Dermis microvascular lymphatic vessel endothelial cell (primary cell): ENCODE measurements around the gene RNF44. TPM values are rescaled to one million over a fixed set of nuclear protein-coding genes. Genes with fewer than 3 reads are reported as not detected.
"Not testable (repeated sequence)": the region's sequence is repeated elsewhere in the genome, so short reads cannot be mapped to it uniquely, and the experiment has no call there.

Source experiments
- DNase-seq, 2 donors: peaks; one replicate each; pipeline versions ENCODE4 v3.0.0 to v3.0.0-alpha.2; 2010; ENCODE audit warnings: low read depth in 2 of 2
- total RNA-seq: library from RNA; depleted of rRNA; stranded (reverse); fragments of >200 nt; gene quantifications from 2 replicates; pipeline ENCODE4 v1.2.1, GENCODE V29; 2014

Gene RNF44
- total RNA-seq, 1 donor from 2014 or later: 2.4 TPM

DNA sequence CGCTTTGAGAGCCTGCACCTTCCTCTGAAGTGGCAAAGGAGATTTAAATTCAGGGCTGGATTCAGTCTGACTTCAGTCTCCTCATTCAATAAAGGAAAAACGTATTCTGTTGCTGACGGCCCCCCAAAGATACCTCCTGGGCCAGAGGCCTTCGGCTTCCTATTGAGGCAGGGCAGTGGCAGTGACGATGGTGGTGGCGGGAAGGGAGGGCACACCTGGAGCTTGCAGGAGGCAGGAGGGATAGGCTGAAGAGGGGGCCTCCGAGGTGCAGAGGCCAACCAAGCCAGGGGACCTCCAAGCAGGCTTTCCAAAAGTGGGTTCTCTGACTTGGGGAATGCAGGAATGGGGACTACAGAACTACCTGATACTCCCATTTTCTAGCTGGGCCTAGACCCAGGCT lies 15.9 kb downstream of the RNF44 start:
- no peak for DNase-seq

DNA sequence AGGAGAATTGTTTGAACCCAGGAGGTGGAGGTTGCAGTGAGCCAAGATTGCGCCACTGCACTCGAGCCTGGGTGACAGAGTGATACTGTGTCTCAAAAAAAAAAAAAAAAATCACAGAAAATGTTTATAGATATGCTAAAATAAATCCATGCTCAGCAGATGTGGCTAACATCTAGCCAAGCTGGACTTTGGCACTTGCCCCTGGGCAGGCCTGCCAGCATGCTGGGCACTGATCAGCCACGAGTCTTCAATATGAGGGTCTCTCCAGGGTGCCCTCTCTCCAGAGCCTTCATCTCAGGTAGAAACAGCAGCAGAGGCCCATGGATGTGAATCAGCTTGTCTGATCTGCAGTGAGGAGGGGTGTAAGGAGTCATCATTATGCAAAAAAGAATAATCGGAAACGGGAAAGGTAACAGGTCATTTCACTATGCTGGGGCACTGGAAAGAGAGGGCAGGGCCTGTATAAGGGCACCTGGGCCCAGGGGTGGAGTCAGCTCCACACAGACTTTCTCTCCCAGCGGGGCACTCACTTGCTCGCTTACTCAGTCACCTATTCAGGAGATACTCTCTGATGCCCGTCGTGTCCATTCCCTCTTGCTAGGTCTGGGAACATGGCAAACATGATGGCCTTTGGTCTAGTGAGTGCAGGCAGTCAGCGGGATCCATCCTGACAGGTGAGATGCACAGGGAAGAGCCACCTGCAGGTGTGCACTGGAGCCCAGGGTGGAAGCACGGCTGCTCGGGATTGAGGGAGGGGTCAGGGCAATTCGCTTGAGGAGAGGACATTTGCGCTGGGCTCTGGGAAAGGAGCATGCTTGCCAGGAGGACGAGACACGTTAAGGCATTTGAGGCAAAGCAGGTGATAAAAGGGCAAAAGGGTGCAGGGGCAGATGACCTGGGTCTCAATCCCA lies 17.1 kb downstream of the RNF44 start:
- no peak for DNase-seq

DNA sequence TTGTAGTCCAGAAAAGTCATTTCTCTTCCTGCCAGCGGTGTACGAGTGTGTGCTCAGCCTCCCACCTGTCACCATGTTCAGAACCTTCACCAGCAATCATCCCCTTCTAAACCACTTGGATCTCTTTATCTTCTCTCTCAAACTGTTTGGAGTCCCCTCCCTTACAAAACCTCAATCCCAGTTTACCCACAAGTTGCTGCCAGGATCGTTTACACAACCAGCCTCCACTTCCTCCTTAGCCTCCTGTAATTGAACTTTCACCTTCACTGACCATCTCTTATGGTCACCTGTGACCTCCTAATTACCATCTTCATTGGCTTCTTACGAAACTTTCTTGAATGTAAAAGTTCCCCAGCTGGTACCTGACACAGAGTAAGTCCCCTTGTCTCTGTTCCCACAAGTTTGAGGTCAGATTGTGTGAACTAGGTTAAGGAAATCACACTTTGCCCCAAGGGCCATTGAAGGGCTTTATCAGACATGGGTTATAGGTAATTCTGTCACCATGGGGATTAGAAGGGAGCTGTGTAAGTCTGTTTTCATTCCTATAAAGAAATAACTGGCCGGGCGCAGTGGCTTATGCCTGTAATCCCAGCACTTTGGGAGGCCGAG lies 20.0 kb downstream of the RNF44 start:
- no peak for DNase-seq

DNA sequence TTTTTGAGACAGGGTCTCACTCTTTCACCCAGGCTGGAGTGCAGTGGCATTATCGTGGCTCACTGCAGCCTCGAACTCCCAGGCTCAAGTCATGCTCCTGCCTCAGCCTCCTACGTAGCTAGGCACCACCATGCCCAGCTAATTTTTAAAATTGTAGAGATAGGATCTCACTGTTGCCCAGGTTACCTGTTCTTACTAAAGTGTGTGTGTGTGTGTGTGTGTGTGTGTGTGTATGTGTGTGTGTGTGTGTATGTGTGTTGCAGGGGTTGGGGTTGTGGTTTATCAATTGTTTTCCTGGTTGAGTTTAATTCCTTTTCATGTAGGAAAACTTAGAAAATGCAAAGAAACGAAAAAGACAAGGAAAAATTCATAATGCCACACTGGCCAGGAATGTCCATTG lies 21.8 kb downstream of the RNF44 start:
- DNase-seq: no peak

DNA sequence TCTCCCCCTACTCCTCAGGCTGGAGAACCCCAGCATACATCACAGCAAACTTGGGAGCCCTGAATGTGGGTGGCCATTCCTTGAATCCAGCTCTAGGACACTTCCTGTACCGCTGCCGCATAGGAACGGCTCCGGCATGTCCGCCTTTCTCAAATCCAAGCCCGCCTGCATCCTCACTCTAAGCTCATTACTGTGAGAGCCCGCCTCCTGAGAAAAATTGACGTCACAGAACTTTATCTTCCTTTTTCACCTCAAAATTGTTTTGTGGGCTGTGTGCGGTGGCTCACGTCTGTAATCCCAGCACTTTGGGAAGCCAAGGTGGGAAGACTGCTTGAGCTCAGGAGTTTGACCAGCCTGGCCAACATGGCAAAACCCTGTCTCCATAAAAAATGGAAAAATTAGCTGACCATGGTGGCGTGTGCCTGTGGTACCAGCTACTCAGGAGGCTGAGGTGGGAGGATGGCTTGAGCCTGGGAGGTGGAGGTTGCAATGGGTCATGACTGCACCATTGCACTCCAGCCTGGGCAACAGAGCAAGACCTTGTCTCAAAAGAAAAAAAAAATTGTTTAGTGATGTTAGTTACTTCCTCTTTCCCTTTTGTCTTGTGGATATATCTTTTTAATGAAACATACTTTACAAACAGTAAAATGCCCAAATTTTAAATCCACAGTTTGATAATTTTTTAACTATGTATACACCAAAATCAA lies 22.8 kb downstream of the RNF44 start:
- DNase-seq: no peak

DNA sequence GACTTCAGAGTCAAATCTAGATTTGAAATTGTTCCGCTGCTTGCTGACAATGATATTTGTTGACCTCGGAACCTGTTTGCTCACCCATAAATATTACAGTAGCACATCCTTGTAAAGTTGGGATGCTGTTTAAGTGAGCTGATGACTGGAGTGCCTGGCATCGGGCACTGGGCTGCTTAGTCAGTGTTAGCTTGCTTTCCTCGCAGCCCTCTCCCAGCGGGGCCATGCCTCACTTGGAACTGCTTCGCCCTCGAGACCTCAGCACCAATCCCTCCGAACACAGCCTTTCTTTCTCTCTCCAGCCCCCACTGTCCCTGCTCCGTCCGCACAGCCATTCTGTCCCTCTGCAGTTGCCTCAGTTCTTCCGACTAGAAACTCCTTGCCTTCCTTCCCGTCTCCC lies 23.4 kb downstream of the RNF44 start:
- DNase-seq: no peak

DNA sequence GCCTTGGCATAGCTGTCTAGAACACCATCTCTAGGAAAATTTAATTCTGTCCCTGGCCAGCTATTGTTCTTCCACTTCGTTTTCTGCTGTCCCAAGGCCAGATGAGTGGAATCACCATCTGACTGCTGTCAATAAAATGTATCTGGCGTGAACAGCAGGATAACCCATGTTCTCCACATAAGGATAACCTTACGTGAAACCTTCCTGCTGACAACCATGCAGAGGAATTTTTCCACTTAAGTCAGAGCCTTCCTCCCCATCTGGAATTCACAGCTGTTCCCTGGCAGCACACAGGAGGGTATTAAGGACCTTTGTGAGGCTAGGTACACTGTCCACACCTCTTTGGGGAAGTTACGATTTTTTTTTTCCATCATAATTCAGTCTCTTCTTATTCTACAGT lies 28.6 kb downstream of the RNF44 start:
- no peak for DNase-seq

DNA sequence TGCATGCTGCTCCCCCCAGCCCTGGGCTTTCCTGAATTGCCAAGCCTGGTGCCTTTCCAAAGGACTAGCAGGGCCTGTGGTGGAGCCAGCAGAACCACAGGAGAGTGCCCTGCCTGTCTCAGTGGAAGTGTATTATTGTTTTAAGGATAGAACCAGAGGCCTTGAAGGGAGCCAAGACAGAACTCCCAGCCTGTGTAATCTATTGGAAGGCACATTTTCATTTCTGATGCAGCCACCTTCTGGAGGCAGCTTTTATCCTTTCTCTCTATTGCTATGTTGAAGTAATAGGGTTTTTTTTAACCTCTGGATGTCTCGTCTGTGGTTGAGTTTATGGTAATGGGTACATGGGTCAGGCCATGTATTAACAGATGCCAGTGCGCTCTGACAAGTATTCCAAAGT lies 29.3 kb downstream of the RNF44 start:
- DNase-seq: no peak

DNA sequence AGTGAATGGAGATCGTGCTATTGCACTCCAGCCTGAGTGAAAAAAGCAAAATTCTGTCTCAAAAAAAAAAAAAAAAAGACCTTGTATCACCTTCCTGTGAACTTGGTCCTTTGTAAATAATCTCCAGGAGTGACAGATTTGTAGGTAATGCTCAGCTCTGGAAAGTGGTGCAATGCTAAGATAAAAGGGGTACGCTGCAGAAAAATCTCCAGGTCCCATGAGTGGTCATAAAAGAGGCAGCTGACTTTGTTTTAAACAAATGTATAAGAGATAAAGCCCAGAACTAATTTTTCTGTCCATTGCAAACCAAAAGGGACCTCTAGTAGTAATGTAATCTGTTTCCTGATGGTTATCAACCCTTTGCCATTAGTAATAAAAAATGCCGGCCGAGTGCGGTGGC lies 33.7 kb downstream of the RNF44 start:
- no peak for DNase-seq

DNA sequence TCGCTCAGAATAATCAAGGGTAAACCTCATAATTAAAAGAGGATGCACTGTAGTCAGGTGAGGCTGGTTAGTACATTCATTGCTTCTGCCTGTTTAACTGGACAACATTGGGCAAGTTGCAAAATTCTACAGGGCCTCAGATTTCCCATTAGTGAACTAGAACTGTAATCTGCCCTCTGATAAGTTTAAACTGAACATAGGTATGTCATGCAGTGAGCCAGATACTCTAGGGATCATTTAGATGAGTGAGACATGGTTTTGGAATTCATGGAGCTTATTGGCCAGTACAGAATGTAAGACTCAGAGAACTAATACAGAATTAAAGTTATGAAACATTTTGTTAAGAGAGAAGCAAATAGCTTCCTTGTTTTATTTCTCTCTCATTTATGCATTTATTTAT lies 35.9 kb downstream of the RNF44 start:
- DNase-seq: no peak

DNA sequence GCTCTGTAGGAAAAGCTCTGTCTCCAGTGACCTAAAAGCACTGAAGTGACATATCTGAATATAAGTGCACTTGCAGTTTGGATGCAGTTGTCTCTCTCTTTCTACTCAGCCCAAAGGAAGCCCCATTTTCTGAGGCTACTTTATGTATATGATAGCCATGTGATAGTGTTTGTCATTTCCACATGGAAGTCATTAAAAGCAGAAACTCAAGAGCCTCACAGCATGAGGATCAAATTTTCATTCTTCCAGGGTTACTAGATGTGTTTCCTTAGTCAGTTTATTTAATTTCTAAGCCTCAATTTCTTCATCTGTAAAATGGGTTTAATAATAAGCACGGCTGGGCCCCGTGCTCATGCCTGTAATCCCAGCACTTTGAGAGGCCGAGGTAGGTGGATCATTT lies 36.7 kb downstream of the RNF44 start:
- no peak for DNase-seq

DNA sequence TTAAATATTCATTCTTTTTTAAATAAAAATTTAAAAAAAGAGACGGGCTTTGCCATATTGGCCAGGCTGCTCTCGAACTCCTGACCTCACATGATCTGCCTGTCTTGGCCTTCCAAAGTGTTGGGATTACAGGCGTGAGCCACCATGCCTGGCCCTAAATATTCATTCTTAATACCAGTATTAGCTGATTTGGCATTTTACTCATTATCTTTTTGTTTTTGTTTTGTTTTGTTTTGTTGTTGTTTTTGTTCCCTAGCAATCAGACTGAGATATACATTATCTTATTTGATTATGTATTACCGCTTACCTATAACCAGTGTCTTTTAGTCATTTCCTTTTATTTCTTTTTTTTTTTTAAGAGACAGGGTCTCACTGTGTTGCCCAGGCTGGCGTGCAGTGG lies 37.9 kb downstream of the RNF44 start:
- DNase-seq: no peak

DNA sequence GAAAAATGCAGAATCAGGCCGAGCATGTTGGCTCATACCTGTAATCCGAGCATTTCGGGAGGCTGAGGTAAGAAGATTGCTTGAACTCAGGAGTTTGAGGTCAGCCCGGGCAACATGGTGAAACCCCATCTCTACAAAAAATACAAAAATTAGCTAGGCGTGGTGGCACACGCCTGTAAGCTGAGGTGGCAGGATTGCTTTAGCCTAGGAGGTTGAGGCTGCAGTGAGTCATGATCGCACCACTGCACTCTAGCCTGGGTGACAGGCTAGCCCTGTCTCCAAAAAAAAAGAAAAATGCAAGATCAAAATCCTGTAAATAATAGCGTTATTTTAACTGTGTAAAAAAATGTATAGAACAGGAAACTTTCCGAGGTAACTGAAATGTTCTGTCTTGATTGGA lies 39.4 kb downstream of the RNF44 start:
- no peak for DNase-seq

DNA sequence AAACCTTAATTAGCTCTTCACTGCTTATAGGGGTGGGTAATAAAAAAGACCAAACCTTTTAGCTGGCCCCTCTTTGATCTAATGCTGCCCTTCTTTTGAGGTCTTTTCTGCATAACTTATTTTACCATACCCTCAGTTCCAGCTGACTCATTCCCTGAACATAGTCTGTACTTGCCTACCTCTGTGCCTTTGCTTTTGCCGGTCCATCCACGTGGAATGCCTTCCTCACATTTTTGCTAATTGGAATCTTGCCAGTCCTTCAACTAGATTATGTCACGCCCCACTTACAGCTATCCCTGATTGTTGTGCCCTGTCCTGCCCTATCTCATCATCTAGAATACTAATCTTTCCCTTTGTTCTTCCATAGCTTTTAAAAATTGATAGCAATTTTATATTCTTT lies 44.8 kb downstream of the RNF44 start:
- DNase-seq: peak; percentile 32 to 53

DNA sequence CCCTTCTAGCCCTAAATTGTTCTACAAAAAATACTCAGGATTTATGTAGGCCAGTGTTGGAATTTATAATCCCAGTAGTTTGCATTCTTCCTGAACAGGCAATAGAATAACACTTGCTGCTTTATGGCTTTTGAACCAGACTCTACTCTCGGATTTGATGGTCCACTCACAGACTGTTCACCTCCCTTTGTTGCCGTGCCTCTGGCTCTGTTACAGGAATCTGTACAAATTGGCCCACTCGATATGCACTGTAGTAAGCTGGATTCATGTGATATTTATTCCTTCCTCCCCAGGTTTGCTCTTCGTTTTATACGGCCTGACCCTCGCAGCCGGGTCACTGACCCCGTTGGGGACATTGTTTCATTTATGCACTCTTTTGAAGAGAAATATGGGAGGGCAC lies 45.3 kb downstream of the RNF44 start:
- DNase-seq: peak; percentile 16 to 50

DNA sequence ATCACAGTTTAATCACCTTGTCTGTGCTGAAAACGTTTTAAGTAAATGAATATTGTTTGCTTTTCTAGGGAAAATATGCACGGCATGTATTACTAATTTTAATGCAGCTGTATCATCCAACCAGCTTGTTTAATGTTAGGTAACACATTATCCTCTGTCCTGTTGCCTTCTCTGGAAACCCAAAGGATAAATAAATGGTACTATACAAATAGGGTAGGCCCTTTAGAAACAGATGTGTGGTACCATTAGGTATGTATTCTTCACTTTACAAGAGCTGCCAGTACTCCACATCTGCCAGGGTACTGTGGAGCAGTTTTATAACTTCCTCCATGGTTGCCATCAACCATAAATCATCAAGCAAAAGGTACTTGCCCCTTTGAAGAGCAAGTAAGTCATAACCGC lies 46.1 kb downstream of the RNF44 start:
- no peak for DNase-seq

DNA sequence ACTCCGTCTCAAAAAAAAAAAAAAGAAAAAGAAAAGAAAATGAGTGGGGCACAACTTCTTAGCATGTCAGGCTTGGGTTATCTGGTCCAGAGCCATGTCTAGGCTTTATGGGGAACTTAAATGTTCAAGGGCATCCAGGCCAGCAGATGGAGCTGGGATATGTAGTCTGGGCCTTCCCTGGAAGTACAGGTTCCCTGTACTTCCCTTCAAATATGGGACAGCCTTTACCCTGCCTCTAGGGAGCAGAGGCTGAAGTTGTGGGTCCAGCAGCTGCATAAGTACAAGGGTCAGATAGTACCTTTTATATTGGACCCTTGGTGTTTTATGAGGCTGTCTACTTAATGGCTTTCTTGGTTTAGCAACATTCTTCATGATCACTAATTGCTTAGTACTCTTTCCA lies 46.9 kb downstream of the RNF44 start:
- no peak for DNase-seq

DNA sequence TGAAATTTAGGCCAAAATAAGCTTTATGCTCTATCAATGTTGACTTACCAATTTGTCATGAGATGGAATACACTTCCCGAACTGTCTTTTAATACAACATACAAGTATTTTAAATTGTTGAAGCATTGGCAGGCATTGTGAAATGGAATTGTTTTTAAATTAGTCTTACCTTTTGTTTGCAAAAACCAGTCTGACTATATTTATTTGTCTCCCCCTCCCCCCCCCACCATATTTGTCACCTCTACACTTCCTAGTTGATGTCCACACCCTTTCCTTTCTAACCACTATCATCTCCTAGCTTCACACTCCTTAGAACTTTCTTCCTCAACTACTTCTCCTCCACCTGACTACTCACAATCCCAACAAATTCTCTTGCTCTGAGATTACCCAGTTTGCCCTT lies 48.1 kb downstream of the RNF44 start:
- no peak for DNase-seq

DNA sequence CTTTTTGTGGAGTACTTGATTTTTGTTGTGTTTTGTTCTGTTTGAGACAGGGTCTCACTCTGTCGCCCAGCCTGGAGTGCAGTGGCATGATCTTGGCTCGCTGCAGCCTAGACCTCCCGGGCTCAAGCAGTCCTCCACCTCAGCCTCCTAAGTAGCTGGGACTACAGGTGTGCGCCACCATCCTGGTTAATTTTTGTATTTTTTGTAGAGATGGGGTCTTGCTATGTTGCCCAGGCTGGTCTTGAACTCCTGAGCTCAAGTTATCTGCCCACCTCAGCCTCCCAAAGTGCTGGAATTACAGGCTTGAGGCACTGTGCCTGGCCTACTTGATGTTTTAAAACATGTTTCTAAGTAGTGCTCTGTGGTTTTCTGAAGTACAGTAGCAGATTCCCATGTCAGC lies 50.0 kb downstream of the RNF44 start:
- not testable (repeated sequence) for DNase-seq

DNA sequence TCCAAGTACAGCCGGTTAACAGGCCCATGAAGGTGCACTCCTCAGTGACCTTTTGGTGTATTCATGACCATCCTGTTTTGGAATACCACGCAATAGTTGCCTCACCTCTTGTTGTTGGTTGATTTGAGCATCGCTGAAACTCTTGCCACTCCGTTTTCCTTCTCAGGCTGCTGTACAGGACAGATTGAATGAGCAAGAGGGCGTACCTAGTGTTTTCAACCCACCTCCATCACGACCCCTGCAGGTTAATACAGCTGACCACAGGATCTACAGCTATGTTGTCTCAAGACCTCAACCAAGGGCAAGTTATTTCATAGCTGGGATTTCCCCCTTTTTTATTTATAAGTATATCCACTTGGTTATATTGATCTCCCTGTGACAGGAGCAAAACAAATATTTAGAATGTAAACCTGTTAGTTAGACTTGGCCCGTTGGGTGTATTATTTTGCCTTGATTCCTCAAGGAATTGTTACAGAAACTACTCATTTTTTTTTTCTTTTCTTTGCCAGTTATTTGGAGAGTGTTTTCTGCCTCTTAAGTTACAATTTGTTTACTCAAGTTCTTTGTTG lies 50.9 kb downstream of the RNF44 start:
- no peak for DNase-seq

DNA sequence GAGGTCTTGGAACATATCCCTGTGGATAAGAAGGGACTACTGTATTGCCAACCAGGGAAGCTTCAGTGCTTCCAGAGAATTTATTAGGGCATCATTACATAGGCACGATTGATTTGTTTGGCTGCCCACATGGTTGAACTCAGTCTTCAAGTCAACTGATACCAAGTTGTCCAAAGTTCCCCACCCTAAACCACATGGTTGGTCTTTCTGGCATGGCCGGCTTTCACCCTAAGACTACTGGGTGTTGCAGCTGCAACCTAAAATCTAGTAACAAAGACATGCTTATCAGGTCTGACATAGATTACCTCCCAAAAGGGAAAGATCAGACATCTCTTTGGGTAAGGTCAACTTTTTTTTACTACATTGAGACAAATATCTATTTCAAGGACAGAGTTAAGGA lies 52.0 kb downstream of the RNF44 start:
- no peak for DNase-seq

DNA sequence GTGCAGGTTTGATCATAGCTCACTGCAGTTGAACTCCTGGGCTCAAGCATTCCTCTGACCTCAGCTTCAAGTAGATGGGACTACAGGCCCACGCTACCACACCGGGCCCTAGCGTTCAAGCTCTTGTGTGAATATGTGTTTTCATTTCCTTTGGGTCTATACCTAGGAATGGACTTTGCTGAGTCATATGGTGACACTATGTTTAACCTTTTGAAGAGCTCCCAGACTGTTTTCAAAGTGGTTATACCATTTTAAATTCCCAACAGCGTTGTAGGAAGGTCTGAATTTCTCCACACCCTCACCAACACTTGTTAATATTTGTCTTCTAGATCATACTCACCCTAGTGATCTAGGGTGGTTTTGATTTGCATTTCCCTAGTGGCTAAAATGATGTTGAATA lies 55.5 kb downstream of the RNF44 start:
- peak in 1 of 2 donors; percentile 32 for DNase-seq
